IMR-90 (cell line): ENCODE data around the gene ARSD. TPM values are rescaled to one million over a fixed set of nuclear protein-coding genes. Genes with fewer than 3 reads are reported as not detected.
A peak's percentile ranks its signal among the peaks of the same experiment; 100 is the strongest.

Experiments
- ATAC-seq: fragments of 200-7000 bp; cut with Tn5 transposase; 2 replicates; pipeline ENCODE4 v1.9.1; 2020; ENCODE audit warnings: low read depth, mild to moderate bottlenecking, moderate library complexity
- BruUV-seq: library from RNA; stranded (reverse); fragments of 400-500 nt; replicated peaks from 2 replicates; lab custom pipeline; 2021; lab: Mats Ljungman, UMichigan
- CTCF ChIA-PET: fragments of 300-600 bp; formaldehyde crosslinking; extraction: SDS; loops from one replicate; lab custom pipeline; 2021; ENCODE audit warnings: antibody characterized with exemption; lab: Yijun Ruan, JAX
- POLR2A ChIA-PET: fragments of 300-600 bp; sonication (Branson Sonifier 250); formaldehyde crosslinking; loops from one replicate; lab custom pipeline; 2022; ENCODE audit warnings: antibody characterized with exemption; ENCODE audit not compliant: unreplicated experiment; lab: Charles Lee
- DNase-seq: peaks from one replicate; pipeline ENCODE4 v3.0.0; 2013
- H2AFZ ChIP-seq: replicated peaks from 2 replicates; pipeline ENCODE3; 2013; ENCODE audit warnings: low read length, mild to moderate bottlenecking; ENCODE audit not compliant: poor library complexity
- H2AK5ac ChIP-seq: 2 replicates; pipeline ENCODE4 v1.6.1; 2013; ENCODE audit warnings: low read depth, low read length, inconsistent platforms
- H2AK9ac ChIP-seq: replicated peaks from 2 replicates; pipeline ENCODE3; 2013; ENCODE audit warnings: mild to moderate bottlenecking, low read depth, low read length, moderate library complexity; ENCODE audit not compliant: poor library complexity
- H2BK120ac ChIP-seq: 2 replicates; pipeline ENCODE4 v1.6.1; 2013; ENCODE audit warnings: low read depth, low read length, inconsistent platforms
- H2BK15ac ChIP-seq: 3 replicates; pipeline ENCODE4 v1.6.1; 2013; ENCODE audit warnings: low read depth, low read length, inconsistent platforms
- H2BK20ac ChIP-seq: 2 replicates; pipeline ENCODE4 v1.6.1; 2013; ENCODE audit warnings: low read depth, mild to moderate bottlenecking, inconsistent platforms, low read length, moderate library complexity
- H2BK5ac ChIP-seq: 2 replicates; pipeline ENCODE4 v1.6.1; 2013; ENCODE audit warnings: mild to moderate bottlenecking, low read depth, low read length, inconsistent platforms; ENCODE audit not compliant: poor library complexity, severe bottlenecking
- H3K14ac ChIP-seq: replicated peaks from 2 replicates; pipeline ENCODE4 v1.6.1; 2013; ENCODE audit warnings: low read depth, low read length, inconsistent platforms
- H3K18ac ChIP-seq: 2 replicates; pipeline ENCODE4 v1.6.1; 2013; ENCODE audit warnings: low read depth, low read length, control low read depth
- H3K23ac ChIP-seq: 2 replicates; pipeline ENCODE4 v1.6.1; 2013; ENCODE audit warnings: low read depth, low read length, inconsistent platforms
- H3K27ac ChIP-seq: 2 replicates; pipeline ENCODE4 v1.5.1; 2013; ENCODE audit warnings: mild to moderate bottlenecking, control low read depth, low read length; ENCODE audit not compliant: insufficient read depth
- H3K27me3 ChIP-seq: 2 replicates; pipeline ENCODE4 v1.6.1; 2013; ENCODE audit warnings: low read length; ENCODE audit not compliant: control insufficient read depth, insufficient read depth
- H3K36me3 ChIP-seq: 2 replicates; pipeline ENCODE4 v1.6.1; 2013; ENCODE audit warnings: low read length, mixed read lengths; ENCODE audit not compliant: control insufficient read depth, insufficient read depth
- H3K4ac ChIP-seq: 2 replicates; pipeline ENCODE4 v1.6.1; 2013; ENCODE audit warnings: low read depth, low read length, inconsistent platforms
- H3K4me1 ChIP-seq: 2 replicates; pipeline ENCODE4 v1.6.1; 2013; ENCODE audit warnings: low read length, mixed read lengths; ENCODE audit not compliant: control insufficient read depth, insufficient read depth
- H3K4me2 ChIP-seq: 2 replicates; pipeline ENCODE4 v1.6.1; 2013; ENCODE audit warnings: low read depth, mild to moderate bottlenecking, control low read depth, low read length, moderate library complexity
- H3K4me3 ChIP-seq: 2 replicates; pipeline ENCODE4 v1.5.1; 2013; ENCODE audit warnings: low read depth, mild to moderate bottlenecking, control low read depth, low read length, moderate library complexity; ENCODE audit not compliant: insufficient read depth
- H3K56ac ChIP-seq: 2 replicates; pipeline ENCODE4 v1.6.1; 2013; ENCODE audit warnings: low read length, inconsistent platforms; ENCODE audit not compliant: insufficient read depth; ENCODE audit errors: extremely low read depth
- H3K79me1 ChIP-seq, 2 experiments: 2 replicates each; pipeline ENCODE4 v1.6.1; 2013; ENCODE audit warnings: low read length in 2 of 2, inconsistent platforms in 1 of 2, low read depth in 1 of 2
- H3K9ac ChIP-seq: 2 replicates; pipeline ENCODE4 v1.6.1; 2013; ENCODE audit warnings: low read depth, low read length, control low read depth
- H3K9me1 ChIP-seq: 2 replicates; pipeline ENCODE4 v1.6.1; 2013; ENCODE audit warnings: low read length, inconsistent platforms; ENCODE audit not compliant: insufficient read depth
- H3K9me3 ChIP-seq: 2 replicates; pipeline ENCODE4 v1.6.1; 2013; ENCODE audit warnings: low read length; ENCODE audit not compliant: control insufficient read depth, insufficient read depth
- H4K20me1 ChIP-seq: 2 replicates; pipeline ENCODE4 v1.6.1; 2013; ENCODE audit warnings: low read length, inconsistent platforms; ENCODE audit not compliant: insufficient read depth
- H4K5ac ChIP-seq: 2 replicates; pipeline ENCODE4 v1.6.1; 2013; ENCODE audit warnings: mild to moderate bottlenecking, low read depth, low read length, control low read depth
- H4K8ac ChIP-seq, 2 experiments: 2 replicates each; pipeline ENCODE4 v1.6.1; 2013; ENCODE audit warnings: low read depth in 2 of 2, low read length in 2 of 2, control low read depth in 1 of 2, inconsistent platforms in 1 of 2
- H4K91ac ChIP-seq: 2 replicates; pipeline ENCODE4 v1.6.1; 2013; ENCODE audit warnings: low read depth, low read length, inconsistent platforms; ENCODE audit not compliant: insufficient read depth
- RAD21 ChIP-seq: IDR thresholded peaks from 2 replicates; pipeline ENCODE4 v1.6.1; 2012; ENCODE audit warnings: low read length, improper control_type of control experiment
- SMC3 ChIP-seq: fragments of 150-350 bp; IDR thresholded peaks from 2 replicates; pipeline ENCODE4 v1.6.1; 2016; ENCODE audit warnings: low read depth, mild to moderate bottlenecking, antibody characterized with exemption, low read length, moderate library complexity
- WGBS, 2 experiments: methylation state at CpG; one replicate each; pipeline versions ENCODE4 v1.1.5 to v1.1.7; 2013; ENCODE audit warnings: missing lambda C conversion rate in 2 of 2; ENCODE audit not compliant: insufficient read length in 1 of 2; ENCODE audit errors: extremely low coverage in 2 of 2; 5-methylcytosine and 5-hydroxymethylcytosine counted together
- dilution Hi-C: fragments of 300-500 bp; cut with HindIII; formaldehyde crosslinking; loops from one replicate; pipeline ENCODE4 v1.14.3; 2018; ENCODE audit warnings: low sequenced_read_pairs; ENCODE audit not compliant: unreplicated experiment
- in situ Hi-C: fragments of 300-500 bp; cut with MboI; formaldehyde crosslinking; loops from 3 replicates; pipeline ENCODE4 v1.14.3; 2019; ENCODE audit warnings: low sequenced_read_pairs, inconsistent platforms, mixed read lengths
- intact Hi-C: fragments of 100-400 bp; cut with micrococcal nuclease; formaldehyde crosslinking; loops from 2 replicates; pipeline ENCODE4 v1.10.0; 2022
- polyA plus RNA-seq, 3 experiments: library from polyadenylated mRNA; depleted of rRNA; stranded (reverse); fragments of >200 nt; gene quantifications; 2 replicates each; pipeline ENCODE4 v1.2.3, GENCODE V29; 2012; ENCODE audit warnings: low replicate concordance in 1 of 3
- total RNA-seq: library from RNA; depleted of rRNA; stranded (reverse); fragments of >200 nt; gene quantifications from 2 replicates; pipeline ENCODE4 v1.2.3, GENCODE V29; 2012
- TF ChIP-seq, protein P1 (sequence below): conservative IDR thresholded peaks from 2 replicates; pipeline ENCODE4 v1.5.1; 2012; ENCODE audit warnings: mild to moderate bottlenecking, low read depth, low read length, improper control_type of control experiment

The ARSD gene
- total and polyA plus RNA-seq, 2 of the 4 experiments (the other 2 are of a cell fraction), result 5.1 to 6.3 TPM

DNA sequence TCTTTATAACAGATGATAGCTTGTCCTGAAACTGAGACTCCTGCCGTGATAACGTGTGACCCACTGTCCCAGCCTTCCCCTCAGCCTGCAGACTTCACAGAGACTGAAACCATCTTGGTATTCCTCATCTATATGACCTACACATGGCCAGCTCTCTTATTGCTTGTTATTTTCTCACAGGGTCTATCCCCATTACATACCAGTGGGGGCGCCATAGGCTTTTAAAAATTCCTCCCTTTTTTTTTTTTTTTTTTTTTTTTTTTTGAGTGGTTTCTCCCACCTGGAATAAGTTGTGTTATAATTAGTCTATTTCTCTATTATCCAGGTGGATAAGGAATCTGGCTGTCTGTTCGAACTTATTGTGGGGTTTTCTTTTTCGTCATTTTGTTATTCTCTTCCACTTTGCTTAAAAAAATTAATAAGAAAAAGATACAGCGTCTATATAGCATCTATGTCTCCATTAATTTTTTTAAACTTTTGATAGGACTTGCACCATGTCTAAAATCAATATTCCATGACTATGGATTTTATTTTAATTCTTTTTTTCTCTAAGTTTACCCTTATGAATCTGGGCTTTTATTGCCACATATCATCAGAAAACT lies 53.2 kb downstream of the ARSD start:
- no peak for TF ChIP-seq SMC3
- TF ChIP-seq, protein P1, sequence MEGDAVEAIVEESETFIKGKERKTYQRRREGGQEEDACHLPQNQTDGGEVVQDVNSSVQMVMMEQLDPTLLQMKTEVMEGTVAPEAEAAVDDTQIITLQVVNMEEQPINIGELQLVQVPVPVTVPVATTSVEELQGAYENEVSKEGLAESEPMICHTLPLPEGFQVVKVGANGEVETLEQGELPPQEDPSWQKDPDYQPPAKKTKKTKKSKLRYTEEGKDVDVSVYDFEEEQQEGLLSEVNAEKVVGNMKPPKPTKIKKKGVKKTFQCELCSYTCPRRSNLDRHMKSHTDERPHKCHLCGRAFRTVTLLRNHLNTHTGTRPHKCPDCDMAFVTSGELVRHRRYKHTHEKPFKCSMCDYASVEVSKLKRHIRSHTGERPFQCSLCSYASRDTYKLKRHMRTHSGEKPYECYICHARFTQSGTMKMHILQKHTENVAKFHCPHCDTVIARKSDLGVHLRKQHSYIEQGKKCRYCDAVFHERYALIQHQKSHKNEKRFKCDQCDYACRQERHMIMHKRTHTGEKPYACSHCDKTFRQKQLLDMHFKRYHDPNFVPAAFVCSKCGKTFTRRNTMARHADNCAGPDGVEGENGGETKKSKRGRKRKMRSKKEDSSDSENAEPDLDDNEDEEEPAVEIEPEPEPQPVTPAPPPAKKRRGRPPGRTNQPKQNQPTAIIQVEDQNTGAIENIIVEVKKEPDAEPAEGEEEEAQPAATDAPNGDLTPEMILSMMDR, result peak; percentile 37
- 0 out of 2 replicates have a peak, but pooled peaks have one; percentile 21 for TF ChIP-seq RAD21
- no peak overlapping the region for H2AFZ ChIP-seq
- no peak overlapping the region for H3K4me3 ChIP-seq
- no peak overlapping the region for H4K8ac ChIP-seq
- no peaks in the 10 kb centered on the region for H4K20me1 ChIP-seq
- H4K5ac ChIP-seq, result no peak overlapping the region
- H2BK20ac ChIP-seq, result no peak overlapping the region
- ChIA-PET CTCF (interaction anchor here (1.6 kb wide), 1 partner anchor 20 kb away, joined by 4 read pairs; no protein-coding TSS in a partner anchor), POLR2A (no interaction called here)
- no peak overlapping the region for H3K23ac ChIP-seq
- in situ Hi-C loops (loop anchor here (25.0 kb wide), 1 partner anchor 761 kb away; no protein-coding TSS in a partner anchor), dilution Hi-C loops (no loop called here), intact Hi-C loops (no loop called here)
- H3K36me3 ChIP-seq, result peaks cover 3% of the 10 kb centered on the region; the same call in 1 of the 2 replicates
- 80% methylated on average over 2 of the region's 6 CpGs; no CpG with 5 or more reads in 1 of the 2 experiments for WGBS, 2 experiments
- no peak overlapping the region for H3K56ac ChIP-seq
- H3K9me3 ChIP-seq, result no peaks in the 10 kb centered on the region; the same call in 1 of the 2 replicates
- H3K27me3 ChIP-seq, result no peaks in the 10 kb centered on the region
- no peaks in the 10 kb centered on the region for H3K79me1 ChIP-seq
- no peak overlapping the region for H2AK9ac ChIP-seq
- H2BK120ac ChIP-seq, result no peak overlapping the region
- H3K9ac ChIP-seq, result no peak overlapping the region
- H3K4me2 ChIP-seq, result no peak overlapping the region
- DNase-seq, result no peak
- H3K14ac ChIP-seq, result no peak overlapping the region
- no peak overlapping the region for H3K18ac ChIP-seq
- no peak for ATAC-seq
- H2BK15ac ChIP-seq, result no peak overlapping the region
- no peak overlapping the region for H2AK5ac ChIP-seq
- no peak overlapping the region for H4K91ac ChIP-seq
- no peak overlapping the region for H3K4ac ChIP-seq
- H3K9me1 ChIP-seq, result no peaks in the 10 kb centered on the region
- no peak overlapping the region for H2BK5ac ChIP-seq
- H3K27ac ChIP-seq, result no peak overlapping the region
- no TSS peak for BruUV-seq
- no peaks in the 10 kb centered on the region for H3K4me1 ChIP-seq
